PC-3 (cell line): ENCODE data around the gene CCNB2. TPM values are rescaled to one million over a fixed set of nuclear protein-coding genes. Genes with fewer than 3 reads are reported as not detected.

Experiments
- ATAC-seq: fragments of 200-7000 bp; cut with Tn5 transposase; 2 replicates; pipeline ENCODE4 v1.9.1; 2020; ENCODE audit warnings: mild to moderate bottlenecking, moderate library complexity
- BruUV-seq: library from RNA; stranded (reverse); fragments of 400-500 nt; replicated peaks from 2 replicates; lab custom pipeline; 2021; lab: Mats Ljungman, UMichigan
- CTCF ChIA-PET: fragments of 300-600 bp; sonication (Branson Sonifier 250); formaldehyde crosslinking; loops from one replicate; lab custom pipeline; 2022; ENCODE audit warnings: antibody characterized with exemption; lab: Charles Lee
- POLR2A ChIA-PET: fragments of 300-600 bp; sonication (Branson Sonifier 250); formaldehyde crosslinking; loops from one replicate; lab custom pipeline; 2022; ENCODE audit warnings: antibody characterized with exemption; ENCODE audit not compliant: unreplicated experiment; lab: Charles Lee
- DNase-seq: peaks from one replicate; pipeline ENCODE4 v3.0.0-alpha.2; 2015
- H2AFZ ChIP-seq: fragments of 300-600 bp; sonication (generic); 2 replicates; pipeline ENCODE4 v1.6.0; 2016; ENCODE audit warnings: antibody characterized with exemption, low read length
- H3F3A ChIP-seq: fragments of 300-600 bp; sonication (generic); one replicate; pipeline ENCODE4 v1.6.0; 2017; ENCODE audit warnings: antibody characterized with exemption, low read length, control low read depth, mild to moderate bottlenecking; ENCODE audit not compliant: unreplicated experiment
- H3K27ac ChIP-seq: fragments of 300-600 bp; sonication (generic); 2 replicates; pipeline ENCODE4 v1.5.1; 2016; ENCODE audit warnings: mild to moderate bottlenecking, low read length
- H3K27me3 ChIP-seq: fragments of 300-600 bp; sonication (generic); 2 replicates; pipeline ENCODE4 v1.6.1; 2016; ENCODE audit warnings: low read length, mixed read lengths
- H3K36me3 ChIP-seq: fragments of 300-600 bp; sonication (generic); 2 replicates; pipeline ENCODE4 v1.6.1; 2016; ENCODE audit warnings: low read depth, mixed run types, low read length, mixed read lengths
- H3K4me1 ChIP-seq: fragments of 300-600 bp; sonication (generic); 2 replicates; pipeline ENCODE4 v1.5.1; 2016; ENCODE audit warnings: low read length; ENCODE audit not compliant: insufficient read depth
- H3K4me2 ChIP-seq: fragments of 300-600 bp; sonication (generic); 2 replicates; pipeline ENCODE4 v1.6.0; 2016; ENCODE audit warnings: low read length
- H3K4me3 ChIP-seq: fragments of 300-600 bp; sonication (generic); 2 replicates; pipeline ENCODE4 v1.5.1; 2016; ENCODE audit warnings: mild to moderate bottlenecking, low read length, mixed read lengths
- H3K79me2 ChIP-seq: fragments of 300-600 bp; sonication (generic); 2 replicates; pipeline ENCODE4 v1.6.1; 2017; ENCODE audit warnings: low read length, mixed read lengths
- H3K9ac ChIP-seq: fragments of 300-600 bp; sonication (generic); 2 replicates; pipeline ENCODE4 v1.6.0; 2016; ENCODE audit warnings: mild to moderate bottlenecking, low read length
- H3K9me2 ChIP-seq: fragments of 300-600 bp; sonication (generic); replicated peaks from 2 replicates; pipeline ENCODE4 v1.6.1; 2016; ENCODE audit warnings: mixed run types, low read length, mixed read lengths
- H3K9me3 ChIP-seq: fragments of 300-600 bp; sonication (generic); 2 replicates; pipeline ENCODE4 v1.6.1; 2016; ENCODE audit warnings: low read length, mixed read lengths
- H4K20me1 ChIP-seq: fragments of 300-600 bp; sonication (generic); 2 replicates; pipeline ENCODE4 v1.6.1; 2016; ENCODE audit warnings: low read length, mixed read lengths
- CTCF ChIP-seq: fragments of 300-600 bp; sonication (generic); conservative IDR thresholded peaks from 2 replicates; pipeline ENCODE4 v1.5.1; 2017; ENCODE audit warnings: antibody characterized with exemption, low read depth, mild to moderate bottlenecking, low read length
- EZH2 ChIP-seq: fragments of 300-600 bp; sonication (generic); IDR thresholded peaks from one replicate; pipeline ENCODE4 v1.6.1; 2017; ENCODE audit warnings: antibody characterized with exemption, mild to moderate bottlenecking, low read length; ENCODE audit not compliant: unreplicated experiment
- EZH2phosphoT487 ChIP-seq: fragments of 300-600 bp; sonication (generic); IDR thresholded peaks from 2 replicates; pipeline ENCODE4 v1.6.1; 2018; ENCODE audit warnings: mild to moderate bottlenecking, antibody characterized with exemption, low read length, borderline replicate concordance
- intact Hi-C: fragments of 100-400 bp; cut with micrococcal nuclease; formaldehyde crosslinking; loops from 2 replicates; pipeline ENCODE4 v1.9.0; 2023
- total RNA-seq: library from RNA; depleted of rRNA; stranded (reverse); fragments of >200 nt; gene quantifications from 2 replicates; pipeline ENCODE4 v1.2.3, GENCODE V29; 2014

Gene CCNB2
- total RNA-seq, 1 experiment from 2014 or later, result 61.7 TPM

- Histone ChIP-seq H3K4me1 (no peaks in the 10 kb centered on the region), H3K27ac (no peak overlapping the region), H3F3A (no peaks in the 10 kb centered on the region), H4K20me1 (no peaks in the 10 kb centered on the region), H3K36me3 (peaks cover 11% of the 10 kb centered on the region; the same call in 1 of the 2 replicates), H2AFZ (no peak overlapping the region), H3K9me2 (no peaks in the 10 kb centered on the region), H3K9me3 (no peaks in the 10 kb centered on the region), H3K9ac (no peak overlapping the region), H3K4me3 (no peak overlapping the region), H3K79me2 (no peaks in the 10 kb centered on the region), H3K4me2 (no peak overlapping the region), H3K27me3 (no peaks in the 10 kb centered on the region)
- ChIA-PET CTCF (no interaction called here), POLR2A (no interaction called here)
- BruUV-seq, result no TSS peak
- DNase-seq (no peak), ATAC-seq (no peak)
- no peak for TF ChIP-seq CTCF
- TF ChIP-seq EZH2, result no peak
- no peak for TF ChIP-seq EZH2phosphoT487
- intact Hi-C loops, result no loop called here
Observed at GRCh38 chr15:59074607-59075006, 30.3 kb upstream of the CCNB2 start.

- H3K4me1 ChIP-seq, result no peaks in the 10 kb centered on the region
- H3K36me3 ChIP-seq, result peaks cover 3% of the 10 kb centered on the region
- DNase-seq (no peak), ATAC-seq (no peak)
- TF ChIP-seq EZH2 (no peak), CTCF (no peak), EZH2phosphoT487 (no peak)
- no peaks in the 10 kb centered on the region for H3K9me3 ChIP-seq
- intact Hi-C loops, result loop anchor here (10.0 kb wide), 1 partner anchor 183 kb away; no protein-coding TSS in a partner anchor
- H3K79me2 ChIP-seq, result no peaks in the 10 kb centered on the region
- H3K27ac ChIP-seq, result no peak overlapping the region
- no peak overlapping the region for H3K4me3 ChIP-seq
- H3K9me2 ChIP-seq, result no peaks in the 10 kb centered on the region
- no peaks in the 10 kb centered on the region for H3K27me3 ChIP-seq
- H2AFZ ChIP-seq, result no peak overlapping the region
- H4K20me1 ChIP-seq, result no peaks in the 10 kb centered on the region
- no peak overlapping the region for H3K9ac ChIP-seq
- BruUV-seq, result no TSS peak
- H3K4me2 ChIP-seq, result no peak overlapping the region
- ChIA-PET POLR2A (no interaction called here), CTCF (no interaction called here)
- no peaks in the 10 kb centered on the region for H3F3A ChIP-seq
Observed at GRCh38 chr15:59087731-59088130, 17.2 kb upstream of the CCNB2 start.

- H4K20me1 ChIP-seq, result no peaks in the 10 kb centered on the region
- no peaks in the 10 kb centered on the region for H3K9me2 ChIP-seq
- H3K9me3 ChIP-seq, result no peaks in the 10 kb centered on the region
- BruUV-seq, result no TSS peak
- no peak for ATAC-seq
- intact Hi-C loops, result no loop called here
- no peak overlapping the region for H2AFZ ChIP-seq
- POLR2A ChIA-PET, result no interaction called here
- no peaks in the 10 kb centered on the region for H3F3A ChIP-seq
- no peak overlapping the region for H3K4me3 ChIP-seq
- H3K27me3 ChIP-seq, result no peaks in the 10 kb centered on the region
- DNase-seq, result no peak
- no peaks in the 10 kb centered on the region for H3K79me2 ChIP-seq
- H3K27ac ChIP-seq, result no peak overlapping the region
- peaks cover 16% of the 10 kb centered on the region for H3K36me3 ChIP-seq
- CTCF ChIA-PET, result no interaction called here
- H3K4me1 ChIP-seq, result no peaks in the 10 kb centered on the region
- H3K9ac ChIP-seq, result no peak overlapping the region
- no peak overlapping the region for H3K4me2 ChIP-seq
- TF ChIP-seq EZH2phosphoT487 (no peak), EZH2 (no peak), CTCF (no peak)
Observed at GRCh38 chr15:59094077-59094476, 10.9 kb upstream of the CCNB2 start.
